GM08714 (cell line): Measurements from ENCODE around the gene SLC25A26.
"Not testable (repeated sequence)": the region's sequence is repeated elsewhere in the genome, so short reads cannot be mapped to it uniquely, and the experiment has no call there.

Experiments used
- H3K4me3 ChIP-seq: fragments of 200-500 bp; sonication (Bioruptor generic); 2 replicates; pipeline ENCODE4 v1.5.1; 2014; ENCODE audit warnings: mild to moderate bottlenecking, low read length, inconsistent platforms
- ZNF274 ChIP-seq: IDR thresholded peaks from 2 replicates; pipeline ENCODE4 v1.6.1; 2012; ENCODE audit warnings: mild to moderate bottlenecking, low read depth, low read length

The SLC25A26 gene

DNA sequence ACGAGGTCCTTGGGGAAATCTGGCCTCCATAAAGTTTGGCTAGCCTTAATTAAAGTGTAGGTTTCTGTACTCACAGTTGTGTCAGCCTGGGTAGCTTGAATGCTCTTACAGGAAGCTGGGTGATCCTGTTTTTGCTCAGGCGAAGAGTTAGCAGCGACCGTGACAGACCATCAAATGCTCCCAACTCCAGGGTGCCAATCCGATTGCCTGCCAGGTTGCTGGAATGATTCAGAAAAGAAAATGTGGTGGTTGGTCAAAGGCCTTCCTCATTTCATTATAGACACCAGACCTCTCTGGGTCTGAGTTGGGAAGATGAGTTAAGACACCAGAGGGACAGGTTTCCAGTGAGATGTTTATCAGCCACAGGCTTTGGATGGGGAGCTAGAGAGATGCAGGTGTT is 194.0 kb downstream of the SLC25A26 start:
- no peak overlapping the region for H3K4me3 ChIP-seq
- no peak for TF ChIP-seq ZNF274

DNA sequence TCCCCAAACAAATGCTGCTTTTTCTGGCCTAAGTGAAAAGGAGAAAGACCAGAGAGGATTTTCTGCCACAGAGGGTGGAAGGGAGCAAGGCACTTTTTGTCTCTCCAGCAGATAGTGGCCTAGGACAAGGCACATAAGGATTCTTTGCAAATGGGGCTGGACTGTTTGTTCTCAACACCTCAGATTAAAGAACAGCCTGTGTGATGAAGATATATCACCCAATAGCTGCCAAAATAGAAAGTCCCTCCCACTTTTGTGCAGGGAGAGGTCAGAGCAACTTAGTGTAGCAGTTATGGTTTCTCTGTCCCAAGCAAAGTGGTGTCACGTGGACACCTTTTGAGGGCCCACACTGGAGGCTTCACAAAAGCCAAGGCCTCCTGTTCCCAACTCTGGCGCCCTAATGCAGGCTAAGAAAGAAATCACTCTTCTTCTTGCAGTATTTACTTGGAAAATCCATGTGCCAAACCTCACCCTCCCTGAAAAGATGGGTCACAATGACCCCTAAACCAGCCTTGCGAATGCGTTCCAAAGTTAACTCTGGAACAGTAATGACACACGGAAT is 195.1 kb downstream of the SLC25A26 start:
- H3K4me3 ChIP-seq, result no peak overlapping the region
- TF ChIP-seq ZNF274, result no peak

DNA sequence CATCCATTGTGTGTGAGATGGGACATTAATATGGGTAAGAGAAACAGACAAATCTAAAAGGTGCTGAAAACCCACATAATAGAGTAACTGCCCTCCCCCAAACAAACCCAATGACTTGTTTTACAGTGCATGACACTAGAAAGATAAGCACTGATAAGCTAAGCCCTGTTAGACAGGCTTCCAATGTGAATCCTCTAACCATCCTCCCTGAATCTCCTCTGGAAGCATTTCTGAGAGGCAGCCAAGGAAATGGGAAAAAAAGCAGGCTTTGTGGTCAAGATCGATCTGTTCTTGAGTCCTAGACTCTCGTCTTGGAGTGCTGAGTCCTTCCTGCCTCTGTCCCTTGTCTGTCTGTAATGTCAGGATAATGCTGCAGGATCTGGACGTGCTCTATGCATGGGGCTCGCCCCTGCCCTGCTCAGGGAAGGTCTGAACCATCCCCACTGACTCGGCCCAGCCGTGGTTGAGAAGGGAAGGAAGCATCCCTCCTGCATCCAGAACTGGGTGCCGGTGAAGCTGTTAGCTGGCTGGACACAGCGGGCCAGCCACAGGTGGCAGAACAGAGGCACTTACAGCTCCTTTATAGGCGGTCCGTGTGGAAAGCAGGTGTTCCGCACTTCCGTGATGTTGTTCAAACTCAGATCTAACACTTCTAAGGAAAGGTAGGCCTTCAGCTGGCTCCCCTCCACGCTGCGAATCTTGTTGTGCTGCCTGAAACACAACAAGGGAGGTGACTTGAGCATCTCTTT is 195.9 kb downstream of the SLC25A26 start:
- H3K4me3 ChIP-seq, result no peak overlapping the region
- no peak for TF ChIP-seq ZNF274

DNA sequence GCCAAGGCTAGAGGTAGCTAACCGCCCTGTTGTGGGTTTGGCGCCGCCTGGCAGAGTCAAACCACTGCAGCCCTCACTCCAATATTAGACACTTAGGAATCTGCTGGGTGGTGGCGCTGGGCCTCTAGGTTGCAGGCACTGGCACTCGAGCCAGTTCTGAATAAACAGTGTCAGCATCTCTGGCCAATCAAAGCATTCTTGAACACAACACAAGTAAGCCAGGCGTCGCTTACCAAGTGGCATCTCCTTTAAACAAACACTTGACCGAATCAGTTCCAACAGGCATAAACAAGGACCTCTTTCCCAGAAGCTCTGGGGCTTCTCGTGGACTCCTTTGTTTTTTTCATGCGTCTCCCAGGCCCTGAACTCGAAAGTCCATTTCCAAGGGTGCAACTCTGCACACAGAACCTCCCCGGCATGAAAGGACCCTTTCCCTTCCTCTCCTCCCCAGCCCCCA is 197.7 kb downstream of the SLC25A26 start:
- H3K4me3 ChIP-seq, result no peak overlapping the region
- TF ChIP-seq ZNF274, result no peak

DNA sequence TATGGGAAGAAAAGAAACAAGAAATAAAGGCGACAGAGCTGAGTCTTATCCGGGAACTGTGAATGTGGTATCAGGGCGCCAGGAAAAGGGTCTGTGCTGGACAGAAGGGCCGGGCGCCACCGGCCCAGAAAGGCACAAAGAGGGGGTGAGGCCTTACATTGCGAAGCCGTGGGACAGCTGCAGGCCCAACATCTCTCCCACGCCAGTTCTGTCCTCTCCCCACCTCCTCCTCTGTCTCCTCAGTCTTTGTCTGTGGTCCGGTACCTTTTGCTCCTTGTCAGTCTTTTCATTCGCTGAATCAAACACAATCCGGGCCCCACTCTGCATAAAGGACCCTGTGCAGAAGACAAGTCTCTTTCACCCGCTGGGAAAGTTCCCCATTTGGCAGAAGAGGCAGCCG is 198.2 kb downstream of the SLC25A26 start:
- no peak overlapping the region for H3K4me3 ChIP-seq
- no peak for TF ChIP-seq ZNF274

DNA sequence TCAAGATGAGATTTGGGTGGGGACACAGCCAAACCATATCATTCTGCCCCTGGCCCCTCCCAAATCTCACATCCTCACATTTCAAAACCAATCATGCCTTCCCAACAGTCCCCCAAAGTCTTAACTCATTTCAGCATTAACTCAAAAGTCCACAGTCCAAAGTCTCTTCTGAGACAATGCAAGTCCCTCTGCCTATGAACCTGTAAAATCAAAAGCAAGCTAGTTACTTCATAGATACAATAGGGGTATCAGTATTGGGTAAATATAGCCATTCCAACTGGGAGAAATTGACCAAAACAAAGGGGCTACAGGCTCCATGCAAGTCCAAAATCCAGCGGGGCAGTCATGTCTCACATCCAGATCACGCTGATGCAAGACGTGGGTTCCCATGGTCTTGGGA is 200.3 kb downstream of the SLC25A26 start:
- H3K4me3 ChIP-seq, result not testable (repeated sequence)

DNA sequence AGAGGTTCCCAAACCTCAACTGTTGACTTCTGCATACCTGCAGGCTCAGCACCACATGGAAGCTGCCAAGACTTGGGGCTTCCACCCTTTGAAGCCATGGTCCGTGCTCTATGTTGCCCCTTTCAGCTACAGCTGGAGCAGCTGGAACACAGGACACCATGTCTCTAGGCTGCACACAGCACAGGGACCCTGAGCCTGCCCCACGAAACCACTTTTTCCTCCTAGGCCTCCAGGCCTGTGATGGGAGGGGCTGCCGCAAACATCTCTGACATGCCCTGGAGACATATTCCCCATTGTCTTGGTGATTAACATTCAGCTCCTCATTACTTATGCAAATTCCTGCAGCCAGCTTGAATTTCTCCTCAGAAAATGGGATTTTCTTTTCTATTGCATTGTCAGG is 201.1 kb downstream of the SLC25A26 start:
- H3K4me3 ChIP-seq, result not testable (repeated sequence)

DNA sequence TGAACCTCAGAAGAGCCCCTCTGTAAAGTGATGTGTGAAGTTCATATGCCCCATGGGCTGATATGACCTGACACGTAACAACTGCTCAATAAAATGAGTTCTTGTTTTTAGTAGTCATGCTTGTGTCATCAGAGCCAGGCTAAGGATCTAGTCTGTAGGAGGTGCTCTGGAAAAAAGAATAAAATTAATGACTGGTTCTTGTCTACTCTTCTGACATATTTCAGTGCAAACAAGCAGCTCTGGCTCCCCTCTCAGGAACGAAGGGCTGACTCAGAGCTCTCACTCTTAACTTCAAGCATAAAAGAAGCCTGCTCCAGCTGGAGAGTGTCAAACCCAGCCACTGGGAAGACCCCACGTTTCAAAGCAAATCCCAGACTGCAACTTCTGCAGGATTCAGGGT is 203.0 kb downstream of the SLC25A26 start:
- no peak for TF ChIP-seq ZNF274

DNA sequence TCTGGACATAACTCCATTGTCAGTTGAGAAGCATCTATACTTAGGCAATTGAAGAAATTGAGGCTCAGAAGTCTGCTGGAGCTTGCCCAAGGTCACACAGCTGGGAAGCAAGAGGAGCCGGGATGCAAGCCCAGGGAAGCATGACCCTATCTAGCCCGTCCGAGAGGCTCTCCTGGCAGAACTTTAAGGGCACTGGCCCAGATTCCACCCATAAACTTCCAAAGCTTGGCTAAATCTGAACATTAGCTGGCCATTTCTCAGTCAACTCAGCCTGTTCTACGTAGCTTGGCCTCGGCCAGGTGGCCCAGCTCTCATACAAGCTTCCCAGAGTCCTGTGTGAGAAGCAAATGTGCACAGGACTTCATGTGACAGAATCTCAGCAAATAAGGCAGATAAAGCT is 204.2 kb downstream of the SLC25A26 start:
- no peak for TF ChIP-seq ZNF274
- H3K4me3 ChIP-seq, result no peak overlapping the region

More for the DNA sequence above, 203.0 kb downstream of the SLC25A26 start:
- H3K4me3 ChIP-seq, result no peak overlapping the region

DNA sequence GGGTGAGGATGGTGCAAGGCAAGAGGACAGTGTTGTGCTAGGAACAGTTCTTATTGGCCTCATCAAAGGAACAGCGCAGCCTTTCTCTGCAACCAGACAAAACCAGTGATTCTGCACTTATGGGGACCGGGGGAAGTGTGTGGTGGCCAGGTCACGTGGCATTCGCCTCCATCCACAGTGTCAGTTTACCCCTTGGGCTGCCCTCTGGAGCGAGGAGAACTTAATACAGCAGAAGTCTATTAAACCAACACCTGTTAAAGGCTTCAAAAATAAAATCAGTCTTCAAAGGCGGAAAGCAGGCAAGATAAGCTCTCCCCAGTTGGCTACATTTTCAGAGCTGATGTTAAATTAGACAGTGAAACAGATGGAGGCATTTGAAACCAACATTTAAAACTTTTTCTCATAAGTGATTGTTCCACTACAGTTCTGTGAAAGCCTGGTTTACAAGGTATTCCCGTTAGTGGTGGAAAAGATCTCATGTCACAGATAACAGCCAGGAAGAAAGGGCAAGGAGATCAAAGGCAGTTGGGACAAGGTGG is 204.8 kb downstream of the SLC25A26 start:
- TF ChIP-seq ZNF274, result no peak
- no peak overlapping the region for H3K4me3 ChIP-seq

DNA sequence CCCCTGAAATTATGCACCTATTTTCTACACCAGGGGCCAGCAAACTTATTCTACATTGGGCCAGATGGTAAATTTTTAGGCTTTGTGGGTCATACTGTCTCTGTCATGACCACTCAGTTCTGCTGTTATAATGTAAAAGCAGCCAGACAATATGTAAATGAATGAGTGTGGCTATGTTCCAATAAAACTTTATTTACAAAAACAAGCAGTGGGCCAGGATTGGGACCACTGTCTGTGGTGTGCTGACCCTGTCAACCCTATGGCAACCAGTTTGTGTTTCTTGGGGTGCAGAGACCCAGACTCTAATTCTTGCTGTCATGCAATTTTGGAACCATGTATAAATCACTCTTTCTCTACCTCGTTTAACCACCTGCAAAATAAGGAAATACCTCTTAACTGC is 205.3 kb downstream of the SLC25A26 start:
- no peak overlapping the region for H3K4me3 ChIP-seq
- TF ChIP-seq ZNF274, result no peak

DNA sequence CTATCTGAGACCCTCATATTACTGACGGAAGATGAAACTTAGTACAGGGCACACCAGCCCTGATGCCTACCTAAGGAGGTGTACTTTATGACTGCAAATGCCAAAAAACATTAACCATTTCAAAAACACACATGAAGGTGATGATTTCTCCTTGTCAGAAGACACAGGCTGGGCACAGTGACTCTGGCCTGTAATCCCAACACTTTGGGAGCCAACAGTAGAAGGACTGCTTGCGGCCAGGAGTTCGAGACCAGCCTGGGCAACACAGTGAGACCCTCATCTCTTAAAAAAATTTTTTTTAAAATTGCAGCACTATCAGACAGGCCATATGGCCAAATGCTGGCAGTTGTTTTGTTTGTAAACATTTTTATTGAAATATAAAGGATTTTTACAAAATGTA is 206.6 kb downstream of the SLC25A26 start:
- no peak for TF ChIP-seq ZNF274
- no peak overlapping the region for H3K4me3 ChIP-seq

DNA sequence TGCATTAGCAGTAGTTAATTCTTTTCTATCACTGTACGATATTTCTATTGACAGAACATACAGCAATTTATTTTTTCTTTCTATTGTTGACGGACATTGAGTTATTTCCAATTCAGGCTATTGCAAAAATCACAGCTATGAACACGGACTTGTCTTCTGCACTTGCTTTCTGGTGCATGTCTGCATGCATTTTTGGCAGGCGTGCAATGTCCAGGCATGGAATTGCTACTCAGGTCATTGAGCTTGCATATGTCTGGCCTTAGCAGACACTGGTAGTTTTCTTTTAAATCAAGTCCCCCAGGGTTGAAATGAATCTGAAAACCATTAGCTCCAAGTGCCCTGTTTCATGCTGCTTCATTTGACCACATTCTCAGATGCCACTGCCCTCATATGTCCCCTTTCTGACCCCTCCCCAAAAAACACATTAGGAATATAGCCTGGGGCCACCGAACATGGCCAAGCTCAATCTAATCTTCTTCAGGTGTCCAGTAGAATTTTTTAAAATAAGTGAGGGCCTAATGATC is 207.2 kb downstream of the SLC25A26 start:
- no peak overlapping the region for H3K4me3 ChIP-seq
- TF ChIP-seq ZNF274, result no peak
